Fibroblast of peridontal ligament (primary cell): ENCODE measurements around the gene LIPC.

Source experiments
- DNase-seq: peaks from one replicate; pipeline ENCODE4 v3.0.0-alpha.2; 2010; ENCODE audit errors: extremely low read depth

The LIPC gene

GRCh38 chr15:58554758-58555157 is 123.0 kb downstream of the LIPC start:
- no peak for DNase-seq

- DNase-seq, result no peak
These were observed 123.6 kb downstream of the LIPC start for GRCh38 chr15:58555162-58556027.

GRCh38 chr15:58556028-58556361 is 124.2 kb downstream of the LIPC start:
- no peak for DNase-seq

GRCh38 chr15:58556541-58556940 is 124.8 kb downstream of the LIPC start:
- DNase-seq, result no peak

- DNase-seq, result peak; percentile 30
These were observed 127.0 kb downstream of the LIPC start for GRCh38 chr15:58558777-58559176.

- peak; percentile 12 for DNase-seq
These were observed 128.3 kb downstream of the LIPC start for GRCh38 chr15:58559904-58560588.

GRCh38 chr15:58561321-58561720 is 129.5 kb downstream of the LIPC start:
- no peak for DNase-seq

GRCh38 chr15:58562135-58562534 is 130.3 kb downstream of the LIPC start:
- DNase-seq, result no peak

- no peak for DNase-seq
These were observed 133.2 kb downstream of the LIPC start for GRCh38 chr15:58564981-58565380.

- DNase-seq, result no peak
These were observed 133.8 kb downstream of the LIPC start for GRCh38 chr15:58565619-58566018.

GRCh38 chr15:58566029-58566428 is 134.2 kb downstream of the LIPC start:
- no peak for DNase-seq

GRCh38 chr15:58568157-58568571 is 136.4 kb downstream of the LIPC start:
- DNase-seq, result no peak

- DNase-seq, result no peak
These were observed 137.7 kb downstream of the LIPC start for GRCh38 chr15:58569455-58569854.

GRCh38 chr15:58571491-58571890 is 139.7 kb downstream of the LIPC start:
- DNase-seq, result no peak

GRCh38 chr15:58572521-58572920 is 140.7 kb downstream of the LIPC start:
- no peak for DNase-seq

GRCh38 chr15:58573270-58573669 is 141.5 kb downstream of the LIPC start:
- DNase-seq, result no peak

GRCh38 chr15:58574631-58575030 is 142.8 kb downstream of the LIPC start:
- DNase-seq, result no peak

- no peak for DNase-seq
These were observed 143.4 kb downstream of the LIPC start for GRCh38 chr15:58575045-58575786.

GRCh38 chr15:58576657-58577056 is 144.9 kb downstream of the LIPC start:
- no peak for DNase-seq

- no peak for DNase-seq
These were observed 150.4 kb downstream of the LIPC start for GRCh38 chr15:58582160-58582559.

- DNase-seq, result no peak
These were observed 151.5 kb downstream of the LIPC start for GRCh38 chr15:58583171-58583908.
